ENCODE measurements around the gene HSD17B2.
A peak's percentile ranks its signal among the peaks of the same experiment; 100 is the strongest.
"Not testable (repeated sequence)": the region's sequence is repeated elsewhere in the genome, so short reads cannot be mapped to it uniquely, and the experiment has no call there.

HSD17B2 gene

DNA sequence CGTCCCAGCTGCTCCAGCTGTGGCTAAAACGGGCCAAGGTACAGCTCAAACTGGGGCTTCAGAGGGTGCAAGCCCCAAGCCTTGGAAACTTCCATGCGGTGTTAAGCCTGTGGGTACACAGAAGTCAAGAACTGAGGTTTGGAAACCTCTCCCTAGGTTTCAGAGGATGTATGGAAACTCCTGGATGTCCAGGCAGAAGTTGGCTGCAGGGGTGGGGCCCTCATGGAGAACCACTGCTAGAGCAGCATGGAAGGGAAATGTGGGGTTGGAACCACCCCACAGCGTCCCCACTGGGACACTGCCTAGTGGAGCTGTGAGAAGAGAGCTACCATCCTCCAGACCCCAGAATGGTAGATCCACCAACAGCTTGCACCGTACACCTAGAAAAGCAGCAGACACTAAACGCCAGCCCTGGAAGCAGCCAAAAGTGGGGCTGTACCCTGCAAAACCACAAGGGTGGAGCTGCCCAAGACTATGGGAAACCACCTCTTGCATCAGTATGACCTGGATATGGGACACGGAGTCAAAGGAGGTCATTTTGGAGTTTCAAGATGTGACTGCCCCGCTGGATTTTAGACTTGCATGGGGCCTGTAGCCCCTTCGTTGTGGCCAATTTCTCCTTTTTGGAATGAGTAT lies 26.0 kb upstream of the HSD17B2 start:
- CTCF ChIA-PET = no interaction called here
- Mint-ChIP-seq H3K27ac (no peak overlapping the region), H3K27me3 (peaks cover 8% of the 10 kb centered on the region), H3K4me1 (peaks cover 18% of the 10 kb centered on the region), H3K4me3 (no peak overlapping the region), H3K36me3 (peaks cover 22% of the 10 kb centered on the region), H3K9me3 (peaks cover 26% of the 10 kb centered on the region)
- DNase-seq = no peak

DNA sequence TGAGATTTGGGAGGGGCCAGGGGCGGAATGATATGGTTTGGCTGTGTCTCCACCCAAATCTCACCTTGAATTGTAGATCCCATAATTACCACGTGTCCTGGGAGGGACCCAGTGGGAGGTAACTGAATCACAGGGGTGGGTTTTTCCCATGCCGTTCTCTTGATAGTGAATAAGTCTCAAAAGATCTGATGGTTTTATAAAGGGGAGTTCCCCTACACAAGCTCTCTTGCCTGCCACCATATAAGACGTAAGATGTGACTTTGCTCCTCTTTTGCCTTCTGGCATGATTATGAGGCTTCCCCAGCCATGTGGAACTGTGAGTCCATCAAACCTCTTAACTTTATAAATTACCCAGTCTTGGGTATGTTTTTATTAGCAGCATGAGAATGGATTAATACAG lies 25.3 kb upstream of the HSD17B2 start:
- Mint-ChIP-seq H3K36me3 (peaks cover 22% of the 10 kb centered on the region), H3K9me3 (peaks cover 26% of the 10 kb centered on the region), H3K4me1 (peaks cover 18% of the 10 kb centered on the region)
- CTCF ChIA-PET, H3K27me3 Mint-ChIP-seq, H3K4me3 Mint-ChIP-seq, H3K27ac Mint-ChIP-seq, DNase-seq: not testable (repeated sequence)

DNA sequence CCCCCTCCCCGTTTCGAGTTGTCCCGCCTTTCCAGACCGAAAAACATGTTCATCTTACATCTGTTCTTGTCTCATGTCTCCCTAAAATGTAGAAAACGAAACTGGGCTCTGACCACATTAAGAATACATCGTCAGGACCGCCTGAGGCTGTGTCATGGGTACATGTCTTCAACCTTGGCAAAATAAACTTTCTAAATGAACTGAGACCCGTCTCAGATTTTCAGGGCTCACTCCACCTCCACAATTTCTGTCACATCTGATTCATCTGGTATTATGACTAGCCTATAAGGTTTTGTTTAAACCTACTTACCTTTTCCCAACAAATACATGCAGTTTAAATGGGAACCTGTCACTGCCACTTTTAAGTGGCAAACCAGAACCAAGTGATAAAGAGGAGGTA lies 24.4 kb upstream of the HSD17B2 start:
- Mint-ChIP-seq H3K36me3 (peaks cover 22% of the 10 kb centered on the region), H3K4me3 (peak overlapping the region; percentile 78), H3K27me3 (peaks cover 8% of the 10 kb centered on the region), H3K9me3 (peaks cover 26% of the 10 kb centered on the region), H3K27ac (peak overlapping the region; percentile 82), H3K4me1 (peaks cover 18% of the 10 kb centered on the region)
- CTCF ChIA-PET = no interaction called here
- no peak for DNase-seq

- CTCF ChIA-PET = no interaction called here
- Mint-ChIP-seq H3K27ac (peak within 1 kb of the TSS; percentile 82), H3K4me1 (peaks cover 18% of the 10 kb centered on the region), H3K36me3 (peaks cover 22% of the 10 kb centered on the region), H3K9me3 (peaks cover 26% of the 10 kb centered on the region), H3K4me3 (peak within 1 kb of the TSS; percentile 78), H3K27me3 (peaks cover 8% of the 10 kb centered on the region)
- DNase-seq = peak; percentile 82
Observed at GRCh38 chr16:82011199-82011641, 23.8 kb upstream of the HSD17B2 start, which contains the start of gene SDR42E1. TSS of gene SDR42E1 (minus strand) at chr16:82011470. CDS start at chr16:82000858, 10,612 bp downstream.

- CTCF ChIA-PET = no interaction called here
- DNase-seq = no peak
- Mint-ChIP-seq H3K27ac (no peak overlapping the region), H3K4me1 (peaks cover 18% of the 10 kb centered on the region), H3K9me3 (peaks cover 23% of the 10 kb centered on the region), H3K36me3 (peaks cover 18% of the 10 kb centered on the region), H3K27me3 (peaks cover 8% of the 10 kb centered on the region), H3K4me3 (no peak overlapping the region)
Observed at GRCh38 chr16:82013139-82013538, 21.9 kb upstream of the HSD17B2 start.

- H3K27me3 Mint-ChIP-seq = peaks cover 19% of the 10 kb centered on the region
- H3K9me3 Mint-ChIP-seq = no peaks in the 10 kb centered on the region
- no peak for DNase-seq
- no peaks in the 10 kb centered on the region for H3K36me3 Mint-ChIP-seq
- peaks cover 5% of the 10 kb centered on the region for H3K4me1 Mint-ChIP-seq
- H3K4me3 Mint-ChIP-seq = no peak overlapping the region
- no peak overlapping the region for H3K27ac Mint-ChIP-seq
- CTCF ChIA-PET = no interaction called here
Observed at GRCh38 chr16:82016263-82016662, 18.8 kb upstream of the HSD17B2 start.

- Mint-ChIP-seq H3K9me3 (no peaks in the 10 kb centered on the region), H3K27me3 (peaks cover 15% of the 10 kb centered on the region), H3K36me3 (no peaks in the 10 kb centered on the region), H3K27ac (no peak overlapping the region), H3K4me3 (no peak overlapping the region), H3K4me1 (no peaks in the 10 kb centered on the region)
- no peak for DNase-seq
- CTCF ChIA-PET = no interaction called here
Observed at GRCh38 chr16:82016964-82017363, 18.1 kb upstream of the HSD17B2 start.

DNA sequence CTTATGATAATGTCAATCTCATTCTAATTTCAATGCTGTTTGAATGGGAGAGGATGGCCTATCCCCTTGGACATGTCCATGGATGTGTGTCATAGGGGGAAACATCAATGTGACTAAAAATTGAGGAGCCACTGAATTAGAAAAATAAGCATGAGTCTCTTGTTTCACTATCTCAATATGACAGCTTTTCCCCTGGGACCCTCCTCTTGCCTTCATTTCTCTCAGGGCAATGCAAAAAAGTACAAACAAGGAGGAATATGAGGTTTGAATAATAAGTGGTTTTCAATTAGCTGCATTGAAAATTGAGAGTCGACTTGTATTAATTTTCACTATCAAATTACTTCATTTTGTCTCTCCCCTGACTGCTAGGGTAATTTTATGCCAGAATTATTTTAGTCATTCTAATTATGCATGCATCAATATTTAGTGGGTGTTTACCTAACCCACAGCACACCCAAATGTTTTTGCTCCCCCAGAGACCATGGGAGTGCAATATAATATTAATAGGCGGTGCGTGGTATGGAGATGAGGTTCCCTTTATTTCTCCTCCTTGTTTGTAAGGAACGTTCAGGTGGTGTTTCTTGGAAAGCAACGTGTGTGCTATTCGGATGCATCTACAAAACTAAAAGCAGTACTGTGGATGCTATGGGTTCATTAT lies 17.0 kb upstream of the HSD17B2 start:
- CTCF ChIA-PET = no interaction called here
- Mint-ChIP-seq H3K27ac (no peak overlapping the region), H3K36me3 (no peaks in the 10 kb centered on the region), H3K27me3 (peaks cover 12% of the 10 kb centered on the region), H3K9me3 (no peaks in the 10 kb centered on the region), H3K4me1 (no peaks in the 10 kb centered on the region), H3K4me3 (no peak overlapping the region)
- DNase-seq = no peak

- H3K4me3 Mint-ChIP-seq = no peak overlapping the region
- CTCF ChIA-PET = no interaction called here
- H3K27me3 Mint-ChIP-seq = peaks cover 20% of the 10 kb centered on the region
- no peak overlapping the region for H3K27ac Mint-ChIP-seq
- no peak for DNase-seq
- H3K9me3 Mint-ChIP-seq = no peaks in the 10 kb centered on the region
- no peaks in the 10 kb centered on the region for H3K4me1 Mint-ChIP-seq
- H3K36me3 Mint-ChIP-seq = no peaks in the 10 kb centered on the region
Observed at GRCh38 chr16:82019535-82019934, 15.5 kb upstream of the HSD17B2 start.

DNA sequence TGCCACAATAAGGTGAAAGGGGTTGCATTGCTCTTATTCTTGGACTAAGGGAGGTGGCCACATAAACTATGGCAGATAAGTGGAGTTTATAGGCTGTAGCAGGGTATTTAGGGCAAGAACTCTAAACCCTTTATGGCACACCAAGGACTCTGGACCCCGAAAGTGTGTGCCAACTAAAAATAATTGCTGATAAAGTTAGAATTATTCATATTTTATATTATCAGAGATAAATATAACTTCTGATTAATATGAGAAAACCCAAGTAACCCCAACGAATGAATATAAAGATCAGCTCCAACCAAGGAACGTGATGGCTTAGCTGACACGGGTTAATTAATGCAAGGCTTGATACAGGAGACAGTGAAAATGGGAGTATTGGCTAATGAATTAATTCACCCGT lies 15.0 kb upstream of the HSD17B2 start:
- Mint-ChIP-seq H3K4me3 (no peak overlapping the region), H3K27ac (no peak overlapping the region), H3K9me3 (no peaks in the 10 kb centered on the region), H3K27me3 (peaks cover 20% of the 10 kb centered on the region), H3K36me3 (no peaks in the 10 kb centered on the region), H3K4me1 (no peaks in the 10 kb centered on the region)
- no peak for DNase-seq
- CTCF ChIA-PET = interaction anchor here (0.6 kb wide), 1 partner anchor 1179 kb away, joined by 3 read pairs; no protein-coding TSS in a partner anchor

GRCh38 chr16:82023206-82023605 lies 11.8 kb upstream of the HSD17B2 start:
- Mint-ChIP-seq H3K9me3 (no peaks in the 10 kb centered on the region), H3K4me1 (no peaks in the 10 kb centered on the region), H3K4me3 (no peak overlapping the region), H3K27me3 (peaks cover 20% of the 10 kb centered on the region), H3K27ac (no peak overlapping the region), H3K36me3 (no peaks in the 10 kb centered on the region)
- CTCF ChIA-PET = no interaction called here
- DNase-seq = no peak

DNA sequence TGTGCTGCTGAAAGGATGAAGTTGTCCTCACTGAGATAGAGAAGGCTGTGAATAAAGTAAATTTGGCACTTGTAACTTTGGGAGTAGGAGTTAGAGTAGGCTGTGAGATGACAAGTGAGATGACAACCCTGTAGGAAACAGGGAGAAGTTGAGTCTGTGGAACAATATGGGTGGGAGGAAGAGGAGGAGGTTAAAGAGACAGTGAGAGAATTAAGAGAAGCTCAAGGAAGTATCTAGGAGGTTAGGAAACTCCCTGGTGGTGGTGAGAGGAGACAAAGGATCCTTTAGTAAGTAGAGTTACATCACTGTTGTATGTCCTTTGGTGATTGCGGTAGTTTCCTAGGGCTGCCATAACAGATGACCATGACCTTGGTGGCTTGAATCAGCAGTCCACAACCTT lies 10.7 kb upstream of the HSD17B2 start:
- H3K4me3 Mint-ChIP-seq = no peak overlapping the region
- no peak overlapping the region for H3K27ac Mint-ChIP-seq
- H3K36me3 Mint-ChIP-seq = no peaks in the 10 kb centered on the region
- peaks cover 19% of the 10 kb centered on the region for H3K27me3 Mint-ChIP-seq
- DNase-seq = no peak
- no peaks in the 10 kb centered on the region for H3K4me1 Mint-ChIP-seq
- CTCF ChIA-PET = no interaction called here
- H3K9me3 Mint-ChIP-seq = no peaks in the 10 kb centered on the region

- Mint-ChIP-seq H3K4me3 (no peak overlapping the region), H3K36me3 (no peaks in the 10 kb centered on the region), H3K27ac (no peak overlapping the region), H3K4me1 (no peaks in the 10 kb centered on the region), H3K9me3 (no peaks in the 10 kb centered on the region), H3K27me3 (peaks cover 14% of the 10 kb centered on the region)
- no peak for DNase-seq
- CTCF ChIA-PET = interaction anchor here (1.2 kb wide), 1 partner anchor 205 kb away, joined by 3 read pairs; no protein-coding TSS in a partner anchor
Observed at GRCh38 chr16:82024883-82025282, 10.2 kb upstream of the HSD17B2 start.

GRCh38 chr16:82027629-82028064 lies 7.4 kb upstream of the HSD17B2 start:
- H3K27me3 Mint-ChIP-seq = peaks cover 14% of the 10 kb centered on the region
- no peak for DNase-seq
- no peaks in the 10 kb centered on the region for H3K9me3 Mint-ChIP-seq
- no peaks in the 10 kb centered on the region for H3K36me3 Mint-ChIP-seq
- H3K4me1 Mint-ChIP-seq = no peaks in the 10 kb centered on the region
- no peak overlapping the region for H3K27ac Mint-ChIP-seq
- CTCF ChIA-PET = no interaction called here
- H3K4me3 Mint-ChIP-seq = no peak overlapping the region

All from activated naive CD4-positive, alpha-beta T cell treated with anti-CD3 and anti-CD28 coated beads, Interleukin-2, amount 10 ng/mL, durations not matched to agents 7 days and 5 days (primary cell).